H9 (cell line): ENCODE results near the gene DLX6. TPM values are rescaled to one million over a fixed set of nuclear protein-coding genes. Genes with fewer than 3 reads are reported as not detected.

Experiments
- DNase-seq: peaks from one replicate; pipeline ENCODE4 v3.0.0-alpha.2; 2017
- H2AFZ ChIP-seq: one replicate; pipeline ENCODE4 v1.6.1; 2013; ENCODE audit warnings: mild to moderate bottlenecking, low read length, control low read depth, moderate library complexity
- H2AK5ac ChIP-seq: 2 replicates; pipeline ENCODE4 v1.6.1; 2013; ENCODE audit warnings: low read length, control low read depth, mixed read lengths; ENCODE audit not compliant: insufficient read length
- H2BK120ac ChIP-seq: one replicate; pipeline ENCODE4 v1.6.1; 2013; ENCODE audit warnings: low read depth, mild to moderate bottlenecking, low read length, control low read depth, inconsistent platforms; ENCODE audit not compliant: poor library complexity, severe bottlenecking
- H2BK12ac ChIP-seq: 2 replicates; pipeline ENCODE4 v1.6.1; 2013; ENCODE audit warnings: low read length, control low read depth, mixed read lengths, low read depth; ENCODE audit not compliant: insufficient read length
- H2BK15ac ChIP-seq: 2 replicates; pipeline ENCODE4 v1.6.1; 2013; ENCODE audit warnings: low read depth, low read length, control low read depth
- H2BK20ac ChIP-seq: one replicate; pipeline ENCODE4 v1.6.1; 2013; ENCODE audit warnings: low read depth, mild to moderate bottlenecking, low read length, control low read depth, inconsistent platforms; ENCODE audit not compliant: poor library complexity, severe bottlenecking
- H2BK5ac ChIP-seq: 2 replicates; pipeline ENCODE4 v1.6.1; 2013; ENCODE audit warnings: low read length, control low read depth, mixed read lengths; ENCODE audit not compliant: insufficient read length
- H3K14ac ChIP-seq: 2 replicates; pipeline ENCODE4 v1.6.1; 2013; ENCODE audit warnings: low read length, control low read depth; ENCODE audit not compliant: insufficient read depth
- H3K18ac ChIP-seq: 2 replicates; pipeline ENCODE4 v1.6.1; 2013; ENCODE audit warnings: low read depth, mild to moderate bottlenecking, mixed read lengths, low read length, control low read depth; ENCODE audit not compliant: insufficient read length
- H3K23ac ChIP-seq: 2 replicates; pipeline ENCODE4 v1.6.1; 2013; ENCODE audit warnings: low read length, control low read depth, mixed read lengths, low read depth; ENCODE audit not compliant: insufficient read length
- H3K23me2 ChIP-seq: 2 replicates; pipeline ENCODE4 v1.6.1; 2013; ENCODE audit warnings: low read depth, mild to moderate bottlenecking, mixed read lengths, low read length, control low read depth; ENCODE audit not compliant: insufficient read length, poor library complexity, severe bottlenecking
- H3K27ac ChIP-seq: 2 replicates; pipeline ENCODE4 v1.5.1; 2013; ENCODE audit warnings: low read length, control low read depth, mixed read lengths, low read depth; ENCODE audit not compliant: insufficient read length
- H3K27me3 ChIP-seq: 2 replicates; pipeline ENCODE4 v1.6.1; 2013; ENCODE audit warnings: low read length, control low read depth, inconsistent platforms; ENCODE audit not compliant: insufficient read depth
- H3K4ac ChIP-seq: 2 replicates; pipeline ENCODE4 v1.6.1; 2013; ENCODE audit warnings: low read depth, mild to moderate bottlenecking, control low read depth, inconsistent platforms, low read length, moderate library complexity
- H3K4me1 ChIP-seq: 2 replicates; pipeline ENCODE4 v1.6.1; 2013; ENCODE audit warnings: low read length, control low read depth, inconsistent platforms; ENCODE audit not compliant: insufficient read depth
- H3K4me2 ChIP-seq: 2 replicates; pipeline ENCODE4 v1.6.1; 2013; ENCODE audit warnings: low read length, control low read depth, mixed read lengths; ENCODE audit not compliant: insufficient read length, insufficient read depth
- H3K56ac ChIP-seq: 2 replicates; pipeline ENCODE4 v1.6.1; 2013; ENCODE audit warnings: low read depth, mild to moderate bottlenecking, mixed read lengths, low read length, control low read depth; ENCODE audit not compliant: insufficient read length
- H3K79me1 ChIP-seq: 2 replicates; pipeline ENCODE4 v1.6.1; 2013; ENCODE audit warnings: low read depth, mild to moderate bottlenecking, moderate library complexity, low read length, control low read depth, inconsistent platforms; ENCODE audit not compliant: insufficient read depth, poor library complexity, severe bottlenecking
- H3K79me2 ChIP-seq: 2 replicates; pipeline ENCODE4 v1.6.1; 2013; ENCODE audit warnings: low read length, control low read depth, inconsistent platforms; ENCODE audit not compliant: insufficient read depth
- H3K9ac ChIP-seq: 2 replicates; pipeline ENCODE4 v1.6.1; 2013; ENCODE audit warnings: low read length, control low read depth, mixed read lengths; ENCODE audit not compliant: insufficient read length; ENCODE audit errors: extremely low read depth
- H3K9me3 ChIP-seq: one replicate; pipeline ENCODE4 v1.6.1; 2013; ENCODE audit warnings: low read depth, low read length, inconsistent platforms; ENCODE audit not compliant: control insufficient read depth
- H3T11ph ChIP-seq: one replicate; pipeline ENCODE4 v1.6.1; 2013; ENCODE audit warnings: mild to moderate bottlenecking, low read length, control low read depth, inconsistent platforms
- H4K20me1 ChIP-seq: one replicate; pipeline ENCODE4 v1.6.1; 2013; ENCODE audit not compliant: control insufficient read depth, insufficient read length, insufficient read depth
- H4K5ac ChIP-seq: 2 replicates; pipeline ENCODE4 v1.6.1; 2013; ENCODE audit warnings: low read depth, mild to moderate bottlenecking, mixed read lengths, low read length, control low read depth; ENCODE audit not compliant: insufficient read length
- H4K8ac ChIP-seq: replicated peaks from 2 replicates; pipeline ENCODE4 v1.6.1; 2013; ENCODE audit warnings: low read length, control low read depth, mixed read lengths, low read depth; ENCODE audit not compliant: insufficient read length
- H4K91ac ChIP-seq: 2 replicates; pipeline ENCODE4 v1.6.1; 2013; ENCODE audit warnings: low read depth, mild to moderate bottlenecking, moderate library complexity, mixed read lengths, low read length, control low read depth; ENCODE audit not compliant: insufficient read length
- H3K27ac Mint-ChIP-seq, 3 experiments: 2 replicates in 2 of 3; 3 replicates in 1 of 3; pipeline ENCODE4 v1.8.0; 2020 to 2021; ENCODE audit warnings: mixed read lengths in 3 of 3, mild to moderate bottlenecking in 1 of 3, moderate library complexity in 1 of 3
- H3K27me3 Mint-ChIP-seq: 2 replicates; pipeline ENCODE4 v1.8.0; 2021; ENCODE audit warnings: low read depth, mild to moderate bottlenecking, moderate library complexity, mixed read lengths
- H3K36me3 Mint-ChIP-seq, 3 experiments: 2 replicates in 2 of 3; 3 replicates in 1 of 3; pipeline ENCODE4 v1.8.0; 2020 to 2021; ENCODE audit warnings: low read depth in 3 of 3, mixed read lengths in 3 of 3; ENCODE audit not compliant: insufficient read depth in 1 of 3
- H3K4me1 Mint-ChIP-seq, 2 experiments: 2 replicates each; pipeline ENCODE4 v1.8.0; 2020; ENCODE audit warnings: mixed read lengths in 2 of 2
- H3K4me3 Mint-ChIP-seq, 2 experiments: 2 replicates in 1 of 2; 3 replicates in 1 of 2; pipeline ENCODE4 v1.8.0; 2020 to 2021; ENCODE audit warnings: mild to moderate bottlenecking in 2 of 2, mixed read lengths in 2 of 2, moderate library complexity in 1 of 2
- H3K9me3 Mint-ChIP-seq, 2 experiments: 2 replicates in 1 of 2; 3 replicates in 1 of 2; pipeline ENCODE4 v1.8.0; 2020; ENCODE audit warnings: mild to moderate bottlenecking in 2 of 2, mixed read lengths in 2 of 2, moderate library complexity in 1 of 2
- WGBS: extraction: QIAGEN DNeasy Blood & Tissue Kit; methylation state at CpG from one replicate; pipeline ENCODE4 v1.1.7; 2013; ENCODE audit warnings: missing lambda C conversion rate, low lambda C conversion rate, mixed read lengths; ENCODE audit not compliant: insufficient read length; ENCODE audit errors: extremely low coverage; 5-methylcytosine and 5-hydroxymethylcytosine counted together
- total RNA-seq: library from RNA; stranded (reverse); gene quantifications from 2 replicates; pipeline ENCODE4 v1.2.1, GENCODE V29; 2021
- TF ChIP-seq, protein P1 (sequence below): fragments of 200-600 bp; sonication (generic); conservative IDR thresholded peaks from 3 replicates; pipeline ENCODE4 v1.8.0; 2021; ENCODE audit warnings: antibody characterized with exemption, mild to moderate bottlenecking

DLX6 gene
- total RNA-seq, 1 experiment from 2014 or later: 0.24 TPM

DNA sequence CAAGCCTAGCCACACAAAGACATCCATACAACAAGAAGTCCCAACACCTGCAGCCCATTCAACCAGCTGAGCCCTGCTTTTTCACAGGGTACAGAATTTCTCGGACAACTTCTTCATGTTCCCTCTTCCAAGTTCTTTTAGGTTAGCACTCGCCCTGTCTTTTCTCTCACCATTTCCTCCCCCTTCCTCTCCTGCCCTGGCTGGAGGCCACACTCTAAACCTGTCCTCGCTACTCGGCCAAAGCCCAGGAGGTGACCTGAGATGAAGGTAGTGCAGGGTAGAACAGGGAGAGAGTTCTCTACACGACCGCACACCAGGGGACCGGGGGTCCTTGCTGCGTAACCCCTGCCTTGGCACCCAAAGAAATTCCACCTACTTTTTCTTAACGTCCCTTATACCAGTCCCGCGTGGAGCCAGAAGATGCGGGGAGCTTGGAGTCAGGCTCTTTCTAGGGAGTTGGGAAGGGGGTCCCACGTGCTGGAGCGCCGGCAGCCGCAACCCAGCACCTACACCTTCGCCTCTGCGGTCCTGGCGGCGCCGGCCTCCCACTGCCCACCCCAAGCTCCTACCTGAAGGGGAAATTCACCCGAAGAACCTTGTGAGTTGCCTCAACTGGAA lies 16.0 kb upstream of the DLX6 start:
- Histone ChIP-seq H3K27ac (no peak overlapping the region), H3K27me3 (peaks cover 61% of the 10 kb centered on the region), H2BK5ac (no peak overlapping the region), H4K8ac (no peak overlapping the region), H2BK15ac (no peak overlapping the region), H3K4me2 (peak overlapping the region; percentile 45), H2BK120ac (no peak overlapping the region), H3K23ac (no peak overlapping the region), H2BK20ac (no peak overlapping the region), H3K56ac (no peak overlapping the region), H3K4me1 (peaks cover 2% of the 10 kb centered on the region), H2AK5ac (no peak overlapping the region), H4K5ac (no peak overlapping the region), H3T11ph (no peak overlapping the region), H3K79me2 (no peaks in the 10 kb centered on the region), H3K9ac (no peak overlapping the region), H3K23me2 (peaks cover 15% of the 10 kb centered on the region), H3K18ac (no peak overlapping the region), H3K79me1 (no peaks in the 10 kb centered on the region), H3K14ac (no peak overlapping the region), H4K20me1 (no peaks in the 10 kb centered on the region), H2AFZ (no peak overlapping the region), H2BK12ac (no peak overlapping the region), H4K91ac (no peak overlapping the region), H3K9me3 (no peaks in the 10 kb centered on the region), H3K4ac (no peak overlapping the region)
- H3K27me3 Mint-ChIP-seq: peaks cover 99% of the 10 kb centered on the region
- H3K27ac Mint-ChIP-seq: no peak overlapping the region
- TF ChIP-seq, protein P1, sequence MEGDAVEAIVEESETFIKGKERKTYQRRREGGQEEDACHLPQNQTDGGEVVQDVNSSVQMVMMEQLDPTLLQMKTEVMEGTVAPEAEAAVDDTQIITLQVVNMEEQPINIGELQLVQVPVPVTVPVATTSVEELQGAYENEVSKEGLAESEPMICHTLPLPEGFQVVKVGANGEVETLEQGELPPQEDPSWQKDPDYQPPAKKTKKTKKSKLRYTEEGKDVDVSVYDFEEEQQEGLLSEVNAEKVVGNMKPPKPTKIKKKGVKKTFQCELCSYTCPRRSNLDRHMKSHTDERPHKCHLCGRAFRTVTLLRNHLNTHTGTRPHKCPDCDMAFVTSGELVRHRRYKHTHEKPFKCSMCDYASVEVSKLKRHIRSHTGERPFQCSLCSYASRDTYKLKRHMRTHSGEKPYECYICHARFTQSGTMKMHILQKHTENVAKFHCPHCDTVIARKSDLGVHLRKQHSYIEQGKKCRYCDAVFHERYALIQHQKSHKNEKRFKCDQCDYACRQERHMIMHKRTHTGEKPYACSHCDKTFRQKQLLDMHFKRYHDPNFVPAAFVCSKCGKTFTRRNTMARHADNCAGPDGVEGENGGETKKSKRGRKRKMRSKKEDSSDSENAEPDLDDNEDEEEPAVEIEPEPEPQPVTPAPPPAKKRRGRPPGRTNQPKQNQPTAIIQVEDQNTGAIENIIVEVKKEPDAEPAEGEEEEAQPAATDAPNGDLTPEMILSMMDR: no peak
- peaks cover 33 to 74% of the 10 kb centered on the region in 2 experiments for H3K4me1 Mint-ChIP-seq
- H3K4me3 Mint-ChIP-seq: peak overlapping the region; percentile 21 to 75
- no CpG with 5 or more reads among the region's 22 CpGs for WGBS
- DNase-seq: peak; percentile 61
- peaks cover 0 to 8% of the 10 kb centered on the region in 2 experiments; a peak in 3 of 5 replicates for H3K9me3 Mint-ChIP-seq
- no peaks in the 10 kb centered on the region for H3K36me3 Mint-ChIP-seq
